H7 (cell line): ENCODE data around the gene DACH1. TPM values are rescaled to one million over a fixed set of nuclear protein-coding genes. Genes with fewer than 3 reads are reported as not detected.
A peak's percentile ranks its signal among the peaks of the same experiment; 100 is the strongest.

Experiments
- DNase-seq: peaks from one replicate; pipeline ENCODE4 v3.0.0; 2012
- H3K27me3 ChIP-seq: 2 replicates; pipeline ENCODE4 v1.6.0; 2011; ENCODE audit warnings: mild to moderate bottlenecking, low read length; ENCODE audit not compliant: control insufficient read depth, insufficient read depth
- H3K36me3 ChIP-seq: replicated peaks from 2 replicates; pipeline ENCODE4 v1.5.1; 2011; ENCODE audit warnings: low read length; ENCODE audit not compliant: control insufficient read depth, insufficient read depth
- H3K4me3 ChIP-seq: 2 replicates; pipeline ENCODE4 v1.5.1; 2011; ENCODE audit warnings: low read depth, mild to moderate bottlenecking, control low read depth, low read length, moderate library complexity; ENCODE audit not compliant: insufficient read depth
- total RNA-seq: library from RNA; depleted of rRNA; stranded (reverse); fragments of >200 nt; shearing (Covaris generic); gene quantifications from 2 replicates; pipeline ENCODE4 v1.2.3, GENCODE V29; 2014

The DACH1 gene
- total RNA-seq, 1 experiment from 2014 or later = 0.28 TPM

DNA sequence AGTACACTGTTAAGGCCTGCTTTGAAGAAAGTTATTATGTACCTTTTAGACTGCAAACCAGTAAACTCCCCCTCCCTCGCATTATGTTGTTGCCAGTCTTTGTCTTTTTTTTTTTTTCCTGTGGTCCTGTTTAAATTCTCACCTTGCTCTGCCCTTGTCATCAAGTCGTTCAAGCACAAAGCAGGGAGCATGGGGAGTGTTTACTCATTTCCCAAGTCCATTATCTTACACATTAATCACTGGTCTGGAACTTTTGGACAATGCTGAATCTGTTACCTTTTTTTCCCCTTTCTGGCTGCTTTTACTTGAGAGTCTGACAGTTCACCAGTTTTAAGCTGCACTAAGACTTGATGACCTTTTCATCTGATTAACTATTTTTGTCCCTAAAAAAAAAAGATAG lies 108.2 kb downstream of the DACH1 start:
- DNase-seq = no peak
- H3K36me3 ChIP-seq = no peaks in the 10 kb centered on the region
- H3K27me3 ChIP-seq = no peaks in the 10 kb centered on the region
- H3K4me3 ChIP-seq = no peak overlapping the region

DNA sequence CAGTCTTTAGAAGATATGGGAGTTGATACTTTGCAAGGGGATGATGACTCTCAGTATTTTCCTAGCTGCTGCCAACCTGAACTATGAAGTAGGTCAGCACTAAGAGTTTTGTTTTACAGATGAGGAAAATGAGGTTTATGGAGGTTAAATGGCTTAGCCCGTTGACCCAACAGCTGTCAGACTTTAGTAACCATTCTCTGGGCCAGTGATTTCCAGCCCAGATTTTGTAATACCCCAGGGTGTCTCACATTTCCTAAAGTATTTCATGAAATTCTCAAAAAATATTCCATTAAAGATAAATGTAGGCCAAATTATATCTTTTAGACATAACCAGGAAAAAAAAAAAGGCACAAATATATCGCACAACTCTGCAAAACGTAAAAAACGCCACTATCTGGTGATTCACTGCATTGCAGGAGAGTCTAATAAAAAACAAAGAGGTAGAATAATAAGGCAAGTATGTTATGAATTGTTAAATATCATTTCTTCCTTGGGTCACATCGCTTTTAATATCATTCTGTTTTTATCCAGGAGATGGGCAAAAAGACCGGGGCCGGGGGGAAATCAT lies 112.5 kb downstream of the DACH1 start:
- Histone ChIP-seq H3K4me3 (no peak overlapping the region), H3K27me3 (no peaks in the 10 kb centered on the region), H3K36me3 (no peaks in the 10 kb centered on the region)
- DNase-seq = no peak

DNA sequence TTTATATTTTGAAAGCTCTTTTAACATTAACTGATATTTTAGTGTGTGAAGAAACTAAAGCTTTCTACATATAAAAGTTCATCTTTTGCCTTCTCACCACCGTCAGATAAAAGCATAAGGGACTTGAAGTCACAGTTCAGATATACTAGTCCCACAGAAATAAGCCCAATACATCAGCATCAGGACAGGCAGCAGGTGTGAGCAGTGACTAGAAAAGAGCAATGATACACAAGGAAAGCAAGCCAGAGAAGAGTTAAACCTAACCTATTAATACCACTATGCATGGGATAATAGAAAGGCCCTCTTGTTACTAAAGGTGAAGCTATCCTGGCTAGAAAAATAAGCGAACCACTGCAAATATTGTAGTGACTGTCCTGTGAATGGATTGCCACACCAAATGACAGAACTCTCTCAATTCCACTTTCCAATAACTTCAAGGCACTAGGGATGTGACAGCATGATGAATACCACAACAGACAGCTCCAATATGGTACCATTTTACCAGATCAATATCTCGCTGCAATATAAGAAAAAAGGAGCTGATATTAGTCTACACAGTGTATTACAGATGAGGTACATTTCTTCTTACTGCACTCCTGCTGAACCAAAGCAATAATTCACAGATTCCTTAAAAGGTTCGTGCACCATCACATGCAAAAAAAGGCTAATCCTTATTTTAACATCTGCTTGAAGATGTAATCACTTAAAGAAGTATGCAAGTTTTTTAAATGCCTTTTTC lies 114.1 kb downstream of the DACH1 start:
- no peak for DNase-seq
- Histone ChIP-seq H3K36me3 (no peaks in the 10 kb centered on the region), H3K27me3 (no peaks in the 10 kb centered on the region), H3K4me3 (no peak overlapping the region)

DNA sequence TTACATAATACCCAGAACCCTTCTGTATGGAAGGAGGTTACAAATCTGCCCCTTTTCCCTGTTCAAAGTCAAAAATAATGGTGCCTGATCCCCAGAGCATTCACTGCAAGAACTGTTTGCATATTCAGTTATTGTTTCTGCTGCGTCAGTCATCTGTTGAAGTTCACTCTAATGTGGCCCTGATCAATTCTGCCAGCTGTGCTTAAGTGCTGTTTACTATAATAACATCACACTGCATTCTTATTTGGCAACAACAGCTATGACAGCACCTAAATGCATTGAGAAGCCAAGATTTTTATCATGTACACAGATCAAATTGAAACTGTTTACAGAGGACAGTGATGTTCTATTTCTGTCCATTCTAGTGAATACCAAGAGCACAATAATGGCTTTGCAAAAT lies 115.9 kb downstream of the DACH1 start:
- no peak overlapping the region for H3K4me3 ChIP-seq
- H3K27me3 ChIP-seq = no peaks in the 10 kb centered on the region
- no peak for DNase-seq
- no peaks in the 10 kb centered on the region for H3K36me3 ChIP-seq

DNA sequence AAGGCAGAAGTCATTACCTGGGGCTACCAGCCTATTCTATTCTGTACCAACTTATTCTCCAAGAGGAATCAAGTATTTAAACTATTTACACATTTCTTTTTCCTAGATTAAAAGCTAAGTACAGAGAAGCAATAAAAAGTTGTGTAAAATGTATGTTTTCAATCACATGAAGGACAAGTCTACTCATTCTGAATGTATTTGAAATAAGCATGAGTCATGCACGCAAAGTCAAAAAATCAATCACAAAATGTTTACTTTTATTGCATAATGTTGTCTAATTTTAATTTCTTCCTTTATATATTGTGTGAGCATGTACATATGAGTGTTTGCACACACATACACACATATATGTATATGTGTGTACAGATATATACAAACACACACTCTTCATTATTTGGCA lies 136.7 kb downstream of the DACH1 start:
- Histone ChIP-seq H3K27me3 (no peaks in the 10 kb centered on the region), H3K4me3 (no peak overlapping the region), H3K36me3 (no peaks in the 10 kb centered on the region)
- DNase-seq = no peak

DNA sequence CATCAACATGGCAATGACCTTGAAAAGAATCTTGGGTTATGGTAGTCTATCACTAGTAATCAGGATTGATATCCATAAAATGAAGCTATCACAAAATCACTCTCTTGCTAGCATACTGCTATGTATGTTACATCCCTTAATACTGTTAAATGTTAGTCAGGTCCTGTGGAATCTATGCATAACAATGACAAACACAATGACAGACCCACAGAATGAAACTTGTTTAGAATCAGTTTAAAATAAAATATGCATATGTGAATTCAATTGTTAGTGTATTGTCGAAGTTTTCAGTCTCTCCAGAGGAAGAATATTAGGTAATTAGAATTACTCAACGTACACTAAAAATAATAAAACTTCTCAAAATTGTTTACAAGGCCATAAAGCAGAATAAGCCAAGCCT lies 137.6 kb downstream of the DACH1 start:
- H3K27me3 ChIP-seq = no peaks in the 10 kb centered on the region
- H3K36me3 ChIP-seq = no peaks in the 10 kb centered on the region
- DNase-seq = no peak
- no peak overlapping the region for H3K4me3 ChIP-seq

DNA sequence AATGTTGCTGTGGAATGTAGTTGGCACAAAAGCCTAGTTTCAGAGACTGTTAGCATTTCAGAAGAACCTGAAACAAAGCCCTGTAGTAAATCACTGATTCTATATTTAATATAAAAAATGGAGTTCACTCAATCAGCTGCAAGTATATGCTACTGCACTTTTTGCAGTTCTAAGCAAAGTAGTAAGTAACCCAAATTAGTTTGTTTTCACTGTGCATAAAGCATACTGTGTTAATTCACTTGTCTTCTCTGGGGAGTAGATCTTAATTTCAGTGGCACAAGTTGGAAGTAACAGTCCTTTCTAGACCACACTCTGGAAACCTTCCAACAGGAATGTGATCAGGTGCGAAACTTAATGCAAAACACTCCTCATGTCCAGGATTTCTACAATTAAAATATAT lies 139.3 kb downstream of the DACH1 start:
- Histone ChIP-seq H3K4me3 (no peak overlapping the region), H3K27me3 (no peaks in the 10 kb centered on the region), H3K36me3 (no peaks in the 10 kb centered on the region)
- DNase-seq = no peak

DNA sequence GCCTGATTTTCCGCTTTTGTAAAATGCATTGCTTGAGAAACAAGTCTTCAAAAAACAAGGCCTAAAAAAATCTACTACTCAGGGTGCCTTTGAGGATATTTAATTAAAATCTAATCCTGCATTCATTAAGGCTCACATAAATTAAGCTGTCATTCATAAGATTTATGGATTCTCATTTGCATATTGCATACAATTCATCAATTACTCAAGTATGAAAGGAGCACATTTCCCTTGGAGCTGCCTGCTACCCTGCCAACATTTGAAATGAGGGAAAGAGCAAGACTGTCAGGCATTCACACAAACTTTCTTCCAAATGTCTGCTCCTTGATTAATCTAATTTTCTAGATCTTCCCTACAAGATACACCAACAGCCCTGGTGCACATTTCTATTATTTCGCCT lies 140.0 kb downstream of the DACH1 start:
- Histone ChIP-seq H3K36me3 (no peaks in the 10 kb centered on the region), H3K4me3 (no peak overlapping the region), H3K27me3 (no peaks in the 10 kb centered on the region)
- no peak for DNase-seq

DNA sequence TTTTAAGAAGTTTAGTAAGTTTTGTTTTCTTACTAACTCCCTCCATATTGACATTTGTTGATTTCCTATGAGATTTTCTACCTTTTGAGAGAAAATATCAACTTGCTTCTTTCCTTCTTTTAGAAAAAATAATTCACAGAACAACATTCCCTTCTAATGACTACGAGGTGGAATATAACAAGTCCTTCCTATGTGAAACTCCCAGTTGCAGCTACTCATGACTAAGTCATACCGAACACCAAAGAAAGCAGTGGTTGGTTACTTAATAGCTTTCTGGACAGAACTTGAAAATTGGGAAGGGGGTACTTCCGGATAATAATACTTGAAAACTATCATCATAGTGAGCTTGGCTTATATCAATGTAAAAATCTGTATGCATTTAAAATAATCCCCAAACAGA lies 144.8 kb downstream of the DACH1 start:
- no peaks in the 10 kb centered on the region for H3K27me3 ChIP-seq
- H3K36me3 ChIP-seq = no peaks in the 10 kb centered on the region
- no peak overlapping the region for H3K4me3 ChIP-seq
- DNase-seq = no peak

DNA sequence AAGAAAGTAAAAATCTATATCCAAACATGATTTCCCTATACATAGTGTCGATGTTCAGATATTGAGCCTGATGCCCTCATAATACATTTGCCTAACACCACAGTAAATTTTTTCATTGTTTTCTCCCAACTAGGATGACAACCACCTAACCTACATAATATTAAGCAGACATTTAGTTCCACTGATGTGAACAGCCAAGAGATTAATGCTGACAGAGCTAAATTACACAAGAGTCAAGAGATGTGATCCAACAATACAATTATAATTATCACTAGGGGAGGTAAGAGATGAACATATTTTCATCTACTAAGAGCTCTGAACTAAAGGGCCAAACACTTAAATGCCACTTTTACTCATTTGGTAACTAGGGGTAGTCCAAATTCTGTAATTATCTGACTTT lies 145.9 kb downstream of the DACH1 start:
- DNase-seq = no peak
- H3K27me3 ChIP-seq = no peaks in the 10 kb centered on the region
- no peak overlapping the region for H3K4me3 ChIP-seq

DNA sequence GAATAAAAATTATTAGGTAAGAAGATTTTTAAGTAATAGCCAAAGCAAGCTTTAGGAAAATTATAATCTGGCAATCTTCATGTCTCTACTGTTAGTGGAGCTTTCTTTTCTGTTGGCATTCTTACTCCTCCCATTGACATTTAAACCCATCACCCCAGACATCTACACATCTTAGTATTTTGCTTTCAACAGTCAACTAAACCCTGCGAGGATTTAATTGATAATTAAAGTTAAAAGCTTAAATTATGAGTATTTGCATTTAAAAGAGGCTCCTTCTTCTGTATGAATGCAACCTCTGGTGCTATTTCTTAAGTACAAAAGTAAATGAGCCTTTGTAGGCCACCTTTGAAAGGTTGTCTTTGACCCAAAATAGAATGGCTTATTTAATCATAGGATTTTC lies 148.1 kb downstream of the DACH1 start:
- H3K27me3 ChIP-seq = no peaks in the 10 kb centered on the region
- H3K4me3 ChIP-seq = no peak overlapping the region
- H3K36me3 ChIP-seq = no peaks in the 10 kb centered on the region
- DNase-seq = no peak

More for the DNA sequence above, 145.9 kb downstream of the DACH1 start:
- H3K36me3 ChIP-seq = no peaks in the 10 kb centered on the region

DNA sequence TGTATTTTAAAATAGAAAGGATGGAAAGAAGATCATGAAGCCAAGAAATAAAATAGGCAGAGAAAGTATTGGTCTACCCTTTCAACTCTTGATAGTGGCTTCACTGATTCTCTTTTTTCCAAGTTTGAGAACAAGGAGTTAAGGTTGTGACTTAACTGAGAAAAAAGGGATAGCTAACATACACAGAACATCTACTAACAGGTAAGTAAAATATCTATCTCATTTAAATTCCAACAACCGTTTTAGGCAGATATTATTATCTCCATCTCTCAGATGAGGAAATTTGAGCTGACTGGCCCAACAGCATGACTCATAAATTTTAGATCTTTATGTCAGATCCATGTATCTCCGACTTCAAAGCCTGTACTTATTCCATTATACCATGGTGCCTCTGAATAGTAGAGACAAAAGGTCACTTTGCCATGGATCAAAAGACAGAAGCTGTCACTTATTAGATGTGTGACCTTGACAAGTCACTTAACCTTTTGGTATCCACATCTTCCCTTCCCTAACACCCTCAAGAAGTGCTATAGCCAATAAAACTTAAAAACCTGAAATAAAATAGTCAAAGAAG lies 152.1 kb downstream of the DACH1 start:
- H3K4me3 ChIP-seq = no peak overlapping the region
- no peaks in the 10 kb centered on the region for H3K27me3 ChIP-seq
- H3K36me3 ChIP-seq = no peaks in the 10 kb centered on the region
- DNase-seq = no peak

DNA sequence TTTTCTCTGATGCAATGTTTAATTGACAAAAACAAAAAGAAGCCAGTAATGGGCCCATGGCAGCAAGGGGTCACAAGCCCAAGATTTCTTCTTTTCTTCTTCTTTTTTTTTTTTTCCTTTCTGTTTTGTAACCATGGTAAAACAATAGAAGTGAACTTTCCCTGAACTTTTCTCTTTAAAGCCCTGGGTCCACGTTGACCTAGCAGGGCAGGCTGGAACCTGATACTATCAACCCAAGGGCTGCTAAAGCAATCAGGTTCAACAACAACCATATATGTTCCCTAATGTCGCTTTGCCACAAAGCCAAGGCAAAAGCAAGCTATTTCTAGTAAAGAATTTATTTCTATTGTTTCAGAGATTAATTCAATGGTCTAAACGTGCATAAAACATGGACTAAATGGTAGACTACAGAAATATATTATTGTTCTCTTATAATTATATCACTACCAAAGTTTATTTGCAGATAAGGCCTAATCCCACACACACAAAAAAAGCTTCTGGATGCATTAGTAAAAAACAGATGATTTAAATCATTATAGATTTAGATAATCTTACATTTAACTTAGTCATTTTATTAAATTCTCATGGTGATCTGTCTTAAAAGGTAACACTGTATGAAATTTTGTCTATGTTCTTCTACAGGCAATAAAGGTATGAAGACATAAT lies 153.9 kb downstream of the DACH1 start:
- Histone ChIP-seq H3K27me3 (no peaks in the 10 kb centered on the region), H3K4me3 (no peak overlapping the region), H3K36me3 (no peaks in the 10 kb centered on the region)
- DNase-seq = peak; percentile 13

DNA sequence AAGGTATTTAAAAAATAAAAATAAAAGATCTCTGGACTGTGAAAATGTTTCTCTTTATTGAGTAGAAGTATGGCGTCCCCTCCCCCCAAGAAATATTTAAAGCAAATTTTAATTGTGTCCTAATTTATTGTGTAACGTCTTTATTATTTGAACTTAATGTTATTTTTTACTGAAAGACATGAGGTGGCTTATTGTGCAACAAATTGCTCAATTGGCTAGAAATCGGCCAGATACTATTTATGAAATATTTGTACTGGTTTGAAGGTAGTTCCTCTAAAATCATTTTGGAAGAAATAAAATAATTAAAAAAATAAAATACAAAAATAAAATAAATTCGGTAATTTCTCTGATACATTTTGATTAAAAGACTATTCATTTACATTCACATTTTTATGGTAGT lies 162.3 kb downstream of the DACH1 start:
- DNase-seq = no peak
- H3K4me3 ChIP-seq = no peak overlapping the region
- no peaks in the 10 kb centered on the region for H3K27me3 ChIP-seq
- no peaks in the 10 kb centered on the region for H3K36me3 ChIP-seq

DNA sequence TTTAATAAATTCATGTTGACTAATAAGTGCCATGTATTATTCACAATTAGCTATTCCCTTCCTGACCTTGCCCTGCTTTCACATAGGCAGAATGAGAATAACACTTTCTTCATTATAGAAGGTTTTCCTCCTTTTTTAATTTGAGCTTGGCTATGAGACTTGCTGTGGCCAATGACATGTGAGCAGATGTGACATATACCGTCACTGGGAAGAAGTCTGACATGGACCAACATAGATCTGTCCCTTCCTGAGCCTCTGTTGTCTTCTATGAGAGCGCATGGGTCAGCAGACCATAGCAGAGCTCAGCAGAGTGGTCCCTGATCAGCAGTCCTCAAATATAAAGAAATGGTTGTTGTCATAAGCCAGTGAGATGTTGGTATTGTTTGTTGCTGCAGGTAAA lies 163.9 kb downstream of the DACH1 start:
- DNase-seq = no peak
- Histone ChIP-seq H3K27me3 (no peaks in the 10 kb centered on the region), H3K4me3 (no peak overlapping the region), H3K36me3 (no peaks in the 10 kb centered on the region)
